Measurements from ENCODE around the gene SRF. TPM values are rescaled to one million over a fixed set of nuclear protein-coding genes. Genes with fewer than 3 reads are reported as not detected.
"Not testable (repeated sequence)": the region's sequence is repeated elsewhere in the genome, so short reads cannot be mapped to it uniquely, and the experiment has no call there.

SRF gene
- total RNA-seq, 1 donor from 2014 or later = 29.2 TPM

- no peaks in the 10 kb centered on the region for H3K27me3 ChIP-seq (ENCODE audit: low read depth)
- peaks cover 6% of the 10 kb centered on the region for H3K36me3 ChIP-seq
- DNase-seq (no peak), ATAC-seq (no peak)
- H3K9me3 ChIP-seq = no peaks in the 10 kb centered on the region
- H3K4me3 ChIP-seq = no peak overlapping the region
- H3K4me1 ChIP-seq = peaks cover 18% of the 10 kb centered on the region
- intact Hi-C loops (cut with DNase I) = loop anchor here (10.0 kb wide), 1 partner anchor 226 kb away; no protein-coding TSS in a partner anchor
- TF ChIP-seq CTCF (IDR thresholded peaks at IDR 0.05) = no peak
- H3K27ac ChIP-seq = no peak overlapping the region
These were observed 40.6 kb upstream of the SRF start for GRCh38 chr6:43130429-43130828.

GRCh38 chr6:43131379-43131778 is 39.7 kb upstream of the SRF start:
- DNase-seq = not testable (repeated sequence)

GRCh38 chr6:43138267-43138666 is 32.8 kb upstream of the SRF start:
- ATAC-seq (no peak), DNase-seq (no peak)
- Histone ChIP-seq H3K36me3 (peaks cover 8% of the 10 kb centered on the region), H3K4me3 (no peak overlapping the region), H3K27me3 (ENCODE audit: low read depth) (no peaks in the 10 kb centered on the region), H3K9me3 (no peaks in the 10 kb centered on the region), H3K27ac (no peak overlapping the region), H3K4me1 (peaks cover 3% of the 10 kb centered on the region)
- intact Hi-C loops (cut with DNase I) = loop anchor here (10.0 kb wide), 1 partner anchor 233 kb away; no protein-coding TSS in a partner anchor
- TF ChIP-seq CTCF (IDR thresholded peaks at IDR 0.05) = no peak

More at GRCh38 chr6:43131379-43131778, 39.7 kb upstream of the SRF start:
- not testable (repeated sequence) for H3K27ac ChIP-seq; H3K9me3 ChIP-seq; H3K36me3 ChIP-seq; ATAC-seq; H3K4me3 ChIP-seq; H3K27me3 ChIP-seq (ENCODE audit: low read depth)
- intact Hi-C loops (cut with DNase I) = loop anchor here (10.0 kb wide), 1 partner anchor 227 kb away; no protein-coding TSS in a partner anchor
- peaks cover 18% of the 10 kb centered on the region for H3K4me1 ChIP-seq

- not testable (repeated sequence) for H3K27ac ChIP-seq; H3K9me3 ChIP-seq; H3K36me3 ChIP-seq; H3K27me3 ChIP-seq (ENCODE audit: low read depth); H3K4me3 ChIP-seq; DNase-seq; ATAC-seq
- peaks cover 11% of the 10 kb centered on the region for H3K4me1 ChIP-seq
- intact Hi-C loops (cut with DNase I) = loop anchor here (10.0 kb wide), 1 partner anchor 235 kb away; no protein-coding TSS in a partner anchor
These were observed 31.1 kb upstream of the SRF start for GRCh38 chr6:43139973-43140372.

GRCh38 chr6:43141644-43142043 is 29.4 kb upstream of the SRF start:
- DNase-seq = no peak
- Histone ChIP-seq H3K36me3 (peaks cover 12% of the 10 kb centered on the region), H3K27ac (no peak overlapping the region), H3K4me1 (peaks cover 11% of the 10 kb centered on the region), H3K27me3 (ENCODE audit: low read depth) (no peaks in the 10 kb centered on the region), H3K9me3 (no peaks in the 10 kb centered on the region), H3K4me3 (no peak overlapping the region)
- TF ChIP-seq CTCF (IDR thresholded peaks at IDR 0.05) = no peak
- intact Hi-C loops (cut with DNase I) = no loop called here
- ATAC-seq = no peak

- no peak for ATAC-seq
- Histone ChIP-seq H3K27ac (no peak overlapping the region), H3K36me3 (peaks cover 13% of the 10 kb centered on the region), H3K9me3 (no peaks in the 10 kb centered on the region), H3K4me1 (peaks cover 11% of the 10 kb centered on the region), H3K27me3 (ENCODE audit: low read depth) (no peaks in the 10 kb centered on the region), H3K4me3 (no peak overlapping the region)
- no peak for DNase-seq
- intact Hi-C loops (cut with DNase I) = no loop called here
- TF ChIP-seq CTCF (IDR thresholded peaks at IDR 0.05) = no peak
These were observed 29.0 kb upstream of the SRF start for GRCh38 chr6:43142101-43142500.

Measured in lower lobe of right lung (tissue), 2 donors.